GM13977 (cell line): ENCODE results near the gene ZNF627.
"Not testable (repeated sequence)": the region's sequence is repeated elsewhere in the genome, so short reads cannot be mapped to it uniquely, and the experiment has no call there.

Experiments used
- DNase-seq: peaks from one replicate; pipeline ENCODE4 v3.0.0; 2012; ENCODE audit warnings: low spot score
- in situ Hi-C: fragments of 300-500 bp; cut with MboI; formaldehyde crosslinking; loops from one replicate; pipeline ENCODE4 v1.12.0; 2022; ENCODE audit warnings: low sequenced_read_pairs, low pct_unique_long_range_greater_than_20kb, mixed read lengths, inconsistent platforms; ENCODE audit not compliant: unreplicated experiment
- TF ChIP-seq, protein P1 (sequence below): IDR thresholded peaks from 2 replicates; pipeline ENCODE4 v1.5.1; 2012; ENCODE audit warnings: mild to moderate bottlenecking, control low read depth; ENCODE audit not compliant: insufficient read depth; ENCODE audit errors: extremely low read depth, missing control alignments

Gene ZNF627

DNA sequence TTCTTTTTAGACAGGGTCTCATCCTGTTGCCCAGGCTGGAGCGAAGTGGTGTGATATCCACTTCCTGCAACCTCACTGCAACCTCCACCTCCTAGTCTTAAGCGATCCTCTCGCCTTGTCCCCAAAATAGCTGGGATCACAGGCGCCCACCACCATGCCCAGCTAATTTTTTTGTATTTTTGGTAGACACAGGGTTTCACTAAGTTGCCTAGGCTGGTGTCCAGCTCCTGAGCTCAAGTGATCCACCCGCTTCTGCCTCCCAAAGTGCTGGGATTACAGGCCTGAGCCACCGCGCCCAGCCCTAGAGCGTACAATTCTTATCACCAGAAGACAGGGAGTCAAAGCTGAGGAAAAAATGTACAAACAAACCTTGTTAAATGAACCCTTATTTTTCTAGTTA is 33.8 kb upstream of the ZNF627 start:
- TF ChIP-seq, protein P1, sequence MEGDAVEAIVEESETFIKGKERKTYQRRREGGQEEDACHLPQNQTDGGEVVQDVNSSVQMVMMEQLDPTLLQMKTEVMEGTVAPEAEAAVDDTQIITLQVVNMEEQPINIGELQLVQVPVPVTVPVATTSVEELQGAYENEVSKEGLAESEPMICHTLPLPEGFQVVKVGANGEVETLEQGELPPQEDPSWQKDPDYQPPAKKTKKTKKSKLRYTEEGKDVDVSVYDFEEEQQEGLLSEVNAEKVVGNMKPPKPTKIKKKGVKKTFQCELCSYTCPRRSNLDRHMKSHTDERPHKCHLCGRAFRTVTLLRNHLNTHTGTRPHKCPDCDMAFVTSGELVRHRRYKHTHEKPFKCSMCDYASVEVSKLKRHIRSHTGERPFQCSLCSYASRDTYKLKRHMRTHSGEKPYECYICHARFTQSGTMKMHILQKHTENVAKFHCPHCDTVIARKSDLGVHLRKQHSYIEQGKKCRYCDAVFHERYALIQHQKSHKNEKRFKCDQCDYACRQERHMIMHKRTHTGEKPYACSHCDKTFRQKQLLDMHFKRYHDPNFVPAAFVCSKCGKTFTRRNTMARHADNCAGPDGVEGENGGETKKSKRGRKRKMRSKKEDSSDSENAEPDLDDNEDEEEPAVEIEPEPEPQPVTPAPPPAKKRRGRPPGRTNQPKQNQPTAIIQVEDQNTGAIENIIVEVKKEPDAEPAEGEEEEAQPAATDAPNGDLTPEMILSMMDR, result no peak
- no peak for DNase-seq
- in situ Hi-C loops, result no loop called here

DNA sequence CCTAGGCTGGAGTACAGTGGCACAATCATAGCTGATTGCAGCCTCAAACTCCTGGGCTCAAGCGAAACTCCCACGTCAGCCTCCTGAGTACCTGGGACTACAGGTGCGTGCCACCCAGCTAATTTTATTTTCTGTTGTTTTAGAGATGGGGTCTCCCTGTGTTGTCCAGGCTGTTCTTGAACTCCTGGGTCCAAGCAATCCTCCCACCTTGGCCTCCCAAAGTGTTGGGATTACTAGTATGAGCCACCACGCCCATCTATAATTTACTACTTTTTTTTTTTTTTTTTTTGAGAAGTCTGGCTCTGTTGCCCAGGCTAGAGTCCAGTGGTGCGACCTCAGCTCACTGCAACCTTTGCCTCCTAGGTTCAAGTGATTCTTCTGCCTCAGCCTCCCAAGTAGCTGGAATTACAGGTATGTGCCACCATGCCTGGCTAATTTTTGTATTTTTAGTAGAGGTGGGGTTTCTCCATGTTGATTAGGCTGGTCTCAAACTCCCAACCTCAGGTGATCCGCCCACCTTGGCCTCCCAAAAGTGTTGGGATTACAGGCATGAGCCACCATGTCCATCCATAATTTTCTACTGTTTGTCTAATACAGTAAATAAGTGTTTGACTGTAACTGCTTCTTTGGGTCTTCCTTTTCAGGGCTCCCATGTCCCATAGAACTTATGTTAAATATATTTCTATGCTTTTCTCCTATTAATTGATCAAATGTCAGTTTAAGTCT is 33.0 kb upstream of the ZNF627 start:
- DNase-seq, in situ Hi-C loops: not testable (repeated sequence)

DNA sequence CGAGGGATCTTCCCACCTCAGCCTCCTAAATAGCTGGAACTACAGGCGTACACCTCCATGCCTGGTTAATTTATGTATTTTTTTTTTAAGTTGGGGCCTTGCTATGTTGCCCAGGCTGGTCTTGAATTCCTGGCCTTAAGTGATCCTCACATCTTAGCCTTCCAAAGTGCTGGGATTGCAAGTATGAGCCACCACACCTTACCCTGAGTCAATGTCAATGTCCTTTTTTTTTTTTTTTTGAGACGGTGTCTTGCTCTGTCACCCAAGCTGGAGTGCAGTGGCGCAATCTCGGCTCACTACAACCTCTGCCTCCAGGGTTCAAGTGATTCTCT is 31.7 kb upstream of the ZNF627 start:
- in situ Hi-C loops, DNase-seq: not testable (repeated sequence)

DNA sequence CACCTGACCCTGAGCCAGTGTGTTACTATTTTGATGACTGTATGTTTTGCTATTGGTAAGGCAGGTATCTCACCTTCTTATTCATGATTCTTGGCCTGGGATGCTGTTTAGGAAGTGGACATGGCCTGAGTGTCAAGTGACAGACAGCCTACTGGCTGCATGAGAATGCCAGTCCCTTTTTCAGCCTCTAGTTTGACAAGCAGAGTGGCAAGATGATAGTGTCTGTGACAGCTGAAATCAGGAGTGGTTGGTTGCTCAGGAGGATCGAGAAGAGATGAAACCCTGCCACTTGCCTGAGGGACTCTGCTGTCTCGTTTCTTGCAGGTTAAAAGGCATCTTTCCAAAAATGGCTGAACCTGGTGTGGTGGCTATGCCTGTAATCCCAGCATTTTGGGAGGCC is 31.1 kb upstream of the ZNF627 start:
- DNase-seq, result no peak
- TF ChIP-seq, protein P1, result no peak
- in situ Hi-C loops, result no loop called here

DNA sequence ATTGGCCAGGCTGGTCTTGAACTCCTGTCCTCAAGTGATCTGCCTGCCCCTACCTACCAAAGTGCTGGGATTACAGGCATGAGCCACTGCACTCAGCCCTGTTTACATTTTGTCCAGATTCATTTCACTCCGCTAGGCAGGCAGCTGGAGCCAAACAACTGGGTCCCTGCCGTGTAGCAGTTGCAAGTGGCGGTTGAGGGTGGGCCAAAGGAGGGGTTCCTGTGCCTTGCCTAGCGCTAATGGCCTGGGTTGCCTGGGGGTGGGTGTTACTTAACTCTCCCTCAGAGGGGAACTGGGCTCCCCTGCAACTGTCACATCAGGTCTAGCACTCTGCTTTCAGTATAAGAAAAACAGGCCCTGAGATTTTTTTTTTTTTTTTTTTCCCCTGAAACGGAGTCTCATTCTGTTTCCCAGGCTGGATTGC is 27.2 kb upstream of the ZNF627 start:
- DNase-seq, result no peak

DNA sequence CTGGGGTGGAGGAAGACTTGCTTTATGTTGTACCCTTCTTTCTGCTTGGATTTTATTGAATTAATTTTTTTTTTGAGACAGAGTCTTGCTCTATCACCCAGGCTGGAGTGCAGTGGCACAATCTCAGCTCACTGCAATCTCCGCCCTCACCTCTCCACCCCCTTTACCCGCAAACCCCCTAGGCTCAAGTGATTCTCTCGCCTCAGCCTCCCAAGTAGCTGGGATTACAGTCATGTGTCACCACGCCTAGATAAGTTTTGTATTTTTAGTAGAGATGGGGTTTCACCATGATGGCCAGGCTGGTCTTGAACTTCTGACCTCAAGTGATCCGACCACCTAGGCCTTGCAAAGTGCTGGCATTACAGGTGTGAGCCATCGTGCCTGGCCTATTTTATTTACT is 23.9 kb upstream of the ZNF627 start:
- in situ Hi-C loops, DNase-seq: not testable (repeated sequence)

More for the DNA sequence above, 27.2 kb upstream of the ZNF627 start:
- in situ Hi-C loops, result no loop called here
- TF ChIP-seq, protein P1, result no peak

DNA sequence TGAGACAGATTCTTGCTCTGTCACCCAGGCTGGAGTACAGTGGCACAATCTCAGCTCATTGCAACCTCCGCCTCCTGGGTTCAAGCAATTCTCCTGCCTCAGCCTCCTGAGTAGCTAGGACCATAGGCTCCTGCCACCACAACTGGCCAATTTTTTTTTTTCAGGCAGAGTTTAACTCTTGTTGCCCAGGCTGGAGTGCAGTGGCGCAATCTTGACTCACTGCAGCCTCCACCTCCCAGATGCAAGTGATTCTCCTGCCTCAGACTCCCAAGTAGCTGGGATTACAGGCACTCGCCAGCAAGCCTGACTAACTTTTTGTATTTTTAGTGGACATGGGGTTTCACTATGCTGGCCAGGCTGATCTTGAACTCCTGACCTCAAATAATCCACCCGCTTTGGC is 23.5 kb upstream of the ZNF627 start:
- in situ Hi-C loops, DNase-seq: not testable (repeated sequence)

DNA sequence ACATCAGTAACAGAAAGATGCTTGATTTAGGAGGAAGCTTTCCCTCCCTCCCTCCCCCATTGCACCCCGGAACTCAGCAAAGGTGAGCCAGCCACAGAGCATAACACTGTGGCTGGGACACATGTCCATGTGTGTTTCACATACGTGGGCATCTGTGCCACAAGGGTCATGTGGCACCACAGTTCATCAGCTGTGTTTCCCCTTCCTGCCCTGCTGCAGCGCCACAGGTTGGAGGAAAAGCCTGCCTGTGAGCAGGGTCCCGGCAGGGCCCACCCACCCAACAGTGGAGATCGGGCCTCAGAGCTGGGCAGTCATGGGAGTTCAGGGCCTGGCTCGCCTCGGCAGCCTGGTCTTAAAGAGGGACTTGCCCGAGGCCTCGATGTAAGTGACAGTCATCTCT is 22.6 kb upstream of the ZNF627 start:
- in situ Hi-C loops, result no loop called here
- DNase-seq, result no peak
- TF ChIP-seq, protein P1, result no peak

DNA sequence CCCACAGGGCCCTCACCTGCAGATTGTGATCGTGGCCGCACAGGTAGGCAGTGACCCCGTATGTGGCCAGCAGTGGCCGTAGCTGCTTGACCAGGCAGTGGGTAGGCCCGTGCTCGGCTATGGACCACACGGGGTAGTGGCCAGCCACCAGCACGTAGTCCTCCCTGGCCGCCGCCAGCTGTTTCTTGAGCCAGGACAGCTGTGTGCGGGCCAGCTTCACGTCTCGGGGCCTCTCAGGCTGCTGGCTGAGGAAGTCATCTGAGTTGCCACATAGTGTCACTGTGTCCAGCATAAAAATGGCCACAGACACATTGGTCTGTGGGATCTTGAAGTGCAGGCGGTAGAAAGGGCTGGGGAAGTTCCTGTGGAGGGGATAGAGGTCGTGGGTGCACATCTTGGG is 21.1 kb upstream of the ZNF627 start:
- TF ChIP-seq, protein P1, result no peak
- in situ Hi-C loops, result no loop called here
- no peak for DNase-seq
